HG03342 (cell line): ENCODE results near the gene ADGRV1.
"Not testable (repeated sequence)": the region's sequence is repeated elsewhere in the genome, so short reads cannot be mapped to it uniquely, and the experiment has no call there.

Source experiments
- ATAC-seq: cut with Tn5 transposase; IDR thresholded peaks from one replicate; pipeline ENCODE4 v1.9.1; 2021; ENCODE audit warnings: mild to moderate bottlenecking, moderate library complexity; ENCODE audit not compliant: unreplicated experiment

ADGRV1 gene

DNA sequence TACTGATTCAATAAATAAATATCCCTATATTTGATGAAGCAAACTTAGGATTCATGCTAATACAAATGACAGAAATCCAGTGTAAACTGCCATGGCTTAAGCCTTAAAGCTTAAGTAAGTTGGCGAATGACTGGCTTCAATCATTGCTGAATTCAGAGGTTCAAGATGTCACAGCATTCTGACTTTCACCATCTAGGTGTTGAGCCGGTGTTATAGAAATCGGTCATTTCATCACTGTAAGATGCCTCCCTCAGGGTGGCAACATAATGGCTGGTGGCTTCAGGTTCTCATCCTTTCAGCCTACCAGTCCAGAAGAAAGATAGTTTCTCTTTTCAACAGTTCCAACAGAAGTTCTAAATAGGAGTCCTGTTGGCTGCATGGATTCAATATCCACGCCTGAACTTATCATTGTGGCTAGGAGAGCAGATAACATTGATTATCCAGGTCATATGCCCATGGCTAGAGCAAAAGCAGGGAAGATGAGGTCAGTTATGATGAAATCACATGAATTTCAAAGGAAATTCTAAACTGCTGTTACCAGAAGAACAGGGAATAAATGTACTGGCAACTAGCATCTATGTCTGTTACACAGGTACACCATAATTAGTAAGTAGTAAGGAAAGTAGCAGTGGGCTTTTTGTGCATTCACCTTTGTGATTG, 460.2 kb downstream of the ADGRV1 start:
- no peak for ATAC-seq

DNA sequence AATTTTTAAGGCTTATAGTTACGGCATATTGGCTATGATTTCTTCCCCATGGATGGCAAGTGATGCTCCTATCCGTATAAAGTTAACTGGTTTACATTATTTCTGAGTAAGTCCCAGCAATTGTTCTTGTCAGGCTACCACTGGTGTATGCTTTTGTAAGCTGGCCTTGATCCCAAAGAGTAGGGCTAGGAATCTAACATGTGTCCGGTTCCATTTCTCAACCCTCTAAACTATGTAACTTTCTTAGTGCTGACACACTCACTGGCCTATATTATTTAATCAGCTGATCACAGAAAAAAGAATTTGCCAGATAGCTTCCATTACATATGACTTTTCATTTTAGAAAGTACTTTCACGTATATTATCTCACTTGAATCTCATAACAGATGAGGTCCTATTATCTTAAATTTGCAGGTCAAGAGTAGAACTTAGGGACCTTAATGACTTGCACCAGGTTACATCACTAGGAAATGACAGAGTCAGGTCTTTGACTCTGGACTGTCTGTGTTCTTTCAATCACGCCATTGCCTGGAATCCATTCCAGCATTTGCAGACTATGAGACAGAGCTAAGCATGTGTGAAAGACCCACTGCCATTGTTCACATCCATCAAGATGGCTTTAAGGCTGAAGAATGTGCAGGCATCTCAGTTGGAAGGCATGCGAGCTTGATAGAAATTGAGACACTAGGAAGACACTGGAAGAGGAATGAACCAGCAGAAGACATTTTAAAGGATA, 461.6 kb downstream of the ADGRV1 start:
- ATAC-seq, result no peak

DNA sequence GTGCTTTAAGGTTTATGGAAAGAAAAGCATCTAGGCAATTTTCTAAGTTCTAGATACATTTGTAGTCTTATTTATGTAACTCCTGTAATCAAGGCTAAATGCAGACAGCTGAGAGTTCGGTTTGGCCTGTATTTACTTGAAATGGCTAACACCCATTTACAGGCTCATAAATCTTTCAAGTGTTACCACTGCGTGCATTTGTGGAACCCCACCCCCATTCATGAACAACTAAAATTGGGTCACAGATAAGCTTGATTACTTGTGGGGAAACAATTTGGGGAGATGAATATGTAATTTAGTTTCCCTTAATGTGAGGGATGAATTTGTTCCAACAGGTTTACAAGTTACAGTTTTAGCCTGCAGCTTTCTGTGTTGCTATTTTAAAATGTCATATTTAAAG, 463.9 kb downstream of the ADGRV1 start:
- ATAC-seq, result no peak

DNA sequence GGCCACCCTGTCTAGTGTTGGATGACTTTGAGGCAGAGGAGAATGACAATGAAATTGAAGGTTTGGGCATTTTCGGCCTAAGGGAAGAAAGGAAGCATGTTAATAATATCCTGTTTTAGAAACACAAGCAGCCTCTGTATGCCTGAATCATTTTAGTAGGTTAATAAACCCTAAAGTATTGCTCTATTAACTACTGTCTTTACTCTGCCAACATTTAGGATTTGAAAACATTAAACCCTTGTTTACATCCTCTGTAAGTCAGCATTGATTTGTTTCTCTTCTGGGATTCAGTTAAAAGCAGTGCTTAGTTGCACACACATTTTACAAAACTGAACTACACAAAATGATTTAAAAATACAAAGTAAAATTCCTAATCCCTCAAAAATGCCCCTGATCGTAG, 465.6 kb downstream of the ADGRV1 start:
- ATAC-seq, result no peak

DNA sequence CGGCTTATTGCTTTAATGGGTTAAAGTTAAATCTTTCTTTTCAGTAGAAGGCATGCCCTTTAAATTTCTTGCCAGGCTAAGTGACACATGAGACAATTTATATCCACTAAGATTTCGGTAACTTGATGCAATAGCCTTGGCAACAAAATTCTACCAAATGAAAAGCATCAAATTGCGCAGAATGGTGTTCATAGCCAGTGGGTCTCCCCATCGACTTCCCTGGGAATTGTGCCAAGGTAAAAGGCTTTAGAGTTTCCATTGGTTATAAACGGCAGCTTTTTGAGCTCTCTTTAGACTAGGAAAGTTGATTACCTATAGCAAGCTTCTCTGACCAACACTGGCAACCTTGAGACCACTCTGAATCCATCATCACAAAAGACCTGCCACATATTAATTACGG, 466.1 kb downstream of the ADGRV1 start:
- ATAC-seq, result no peak

DNA sequence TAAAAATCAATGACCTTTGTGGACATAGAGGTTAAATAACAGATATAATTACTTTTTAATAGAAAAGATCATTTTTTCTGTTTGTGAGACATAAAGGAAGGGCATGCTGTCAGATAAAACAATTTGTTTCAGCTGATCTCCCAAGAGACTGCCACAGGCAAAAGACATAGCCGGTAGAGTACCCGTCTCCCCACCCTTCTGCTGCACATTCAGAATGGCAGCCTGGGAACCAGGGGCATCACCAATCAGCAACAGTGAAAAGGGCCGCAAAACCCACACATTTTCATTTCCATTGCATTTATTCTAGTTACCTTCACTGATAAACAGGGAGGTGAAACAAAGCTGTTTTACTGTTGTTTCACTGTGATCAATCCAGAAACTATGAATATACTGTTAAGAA, 466.9 kb downstream of the ADGRV1 start:
- ATAC-seq, result no peak

DNA sequence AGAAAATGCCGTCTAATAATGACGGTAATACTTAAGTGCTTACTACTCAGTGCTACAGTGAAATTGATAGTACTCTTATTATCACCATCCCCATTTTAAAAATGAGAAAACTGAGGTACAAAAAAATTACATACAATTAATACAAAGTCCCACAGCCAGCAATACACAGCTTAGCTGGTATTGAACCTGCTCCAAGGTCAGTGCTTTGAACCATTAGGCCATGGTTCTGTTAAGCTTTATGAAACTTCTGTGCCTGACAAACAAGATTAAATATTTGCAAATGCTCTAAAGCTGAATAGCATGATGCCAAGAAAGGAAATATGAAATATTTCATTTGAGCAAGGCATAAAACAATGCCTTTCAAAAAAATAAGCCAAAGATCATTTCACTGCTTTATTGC, 467.4 kb downstream of the ADGRV1 start:
- no peak for ATAC-seq

DNA sequence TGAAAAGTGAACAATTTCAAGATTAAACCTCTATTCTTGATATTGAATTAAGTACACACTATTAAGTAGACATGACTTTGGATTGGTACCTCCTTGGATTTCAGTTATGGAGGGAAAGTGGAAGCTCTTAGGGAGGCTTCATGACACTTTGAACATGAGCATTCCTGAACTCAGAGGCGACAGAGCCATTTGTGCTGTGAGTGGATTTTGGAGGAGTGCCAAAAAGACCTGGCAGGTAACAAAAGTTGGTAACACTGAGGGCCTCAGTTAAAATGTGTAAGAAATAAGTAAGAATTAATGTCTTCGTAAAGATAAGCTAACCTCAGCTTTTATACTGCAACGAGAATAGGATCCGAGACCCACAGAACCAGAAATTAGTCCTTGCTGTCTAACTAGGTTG, 467.9 kb downstream of the ADGRV1 start:
- no peak for ATAC-seq

DNA sequence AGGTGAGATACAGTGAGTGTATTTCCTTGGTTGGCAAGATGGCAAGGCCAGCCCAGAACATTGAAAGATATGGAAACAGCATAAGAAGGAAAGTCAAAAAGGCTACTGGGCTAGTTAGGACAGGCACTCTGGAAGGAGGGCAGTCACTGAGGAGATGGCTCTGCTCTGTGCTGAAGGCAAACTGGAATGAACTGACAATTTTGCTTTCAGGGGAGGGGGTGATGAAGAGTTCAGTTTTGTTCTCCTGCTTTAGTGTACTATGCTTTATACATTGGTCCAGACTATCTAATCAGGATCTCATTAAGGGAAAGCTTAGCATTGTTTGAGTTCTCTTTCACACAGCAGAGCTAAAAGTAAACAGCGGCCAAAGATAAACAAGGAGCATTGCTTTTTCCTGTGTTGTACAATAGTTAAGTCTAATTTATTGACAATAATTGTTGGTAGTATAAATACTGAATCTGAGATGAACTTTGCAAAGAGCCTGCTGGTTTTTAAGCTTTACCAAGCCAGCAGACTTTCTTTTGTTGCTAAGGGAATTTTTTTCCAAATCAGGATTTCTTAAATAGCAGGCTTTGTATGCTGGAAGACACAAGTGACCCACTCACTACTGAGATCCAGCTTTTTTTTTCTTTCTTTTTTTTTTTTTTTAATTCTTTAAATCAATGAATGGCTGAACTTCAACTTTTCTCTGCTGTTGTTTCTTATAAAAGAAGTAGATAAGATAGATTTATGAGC, 469.0 kb downstream of the ADGRV1 start:
- no peak for ATAC-seq

DNA sequence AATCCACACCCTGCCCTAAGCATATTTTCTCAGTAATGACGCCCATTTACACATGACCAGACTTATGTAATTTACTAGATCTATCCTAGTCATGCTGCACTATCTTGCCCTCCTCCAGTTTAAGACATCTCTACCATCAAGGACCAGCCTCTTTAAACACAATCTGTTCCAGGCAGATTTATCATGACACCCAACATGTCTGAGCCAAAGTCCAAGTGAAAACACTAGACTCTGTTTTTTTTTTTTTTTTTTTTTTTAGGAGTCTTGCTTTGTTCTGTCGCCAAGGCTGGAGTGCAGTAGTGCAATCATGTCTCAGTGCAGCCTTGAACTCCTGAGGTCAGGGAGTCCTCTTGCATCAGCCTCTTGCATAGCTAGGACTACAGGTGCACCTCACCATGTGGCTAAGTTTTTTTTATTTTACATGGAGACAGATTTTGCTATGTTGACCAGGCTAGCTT, 469.9 kb downstream of the ADGRV1 start:
- no peak for ATAC-seq

DNA sequence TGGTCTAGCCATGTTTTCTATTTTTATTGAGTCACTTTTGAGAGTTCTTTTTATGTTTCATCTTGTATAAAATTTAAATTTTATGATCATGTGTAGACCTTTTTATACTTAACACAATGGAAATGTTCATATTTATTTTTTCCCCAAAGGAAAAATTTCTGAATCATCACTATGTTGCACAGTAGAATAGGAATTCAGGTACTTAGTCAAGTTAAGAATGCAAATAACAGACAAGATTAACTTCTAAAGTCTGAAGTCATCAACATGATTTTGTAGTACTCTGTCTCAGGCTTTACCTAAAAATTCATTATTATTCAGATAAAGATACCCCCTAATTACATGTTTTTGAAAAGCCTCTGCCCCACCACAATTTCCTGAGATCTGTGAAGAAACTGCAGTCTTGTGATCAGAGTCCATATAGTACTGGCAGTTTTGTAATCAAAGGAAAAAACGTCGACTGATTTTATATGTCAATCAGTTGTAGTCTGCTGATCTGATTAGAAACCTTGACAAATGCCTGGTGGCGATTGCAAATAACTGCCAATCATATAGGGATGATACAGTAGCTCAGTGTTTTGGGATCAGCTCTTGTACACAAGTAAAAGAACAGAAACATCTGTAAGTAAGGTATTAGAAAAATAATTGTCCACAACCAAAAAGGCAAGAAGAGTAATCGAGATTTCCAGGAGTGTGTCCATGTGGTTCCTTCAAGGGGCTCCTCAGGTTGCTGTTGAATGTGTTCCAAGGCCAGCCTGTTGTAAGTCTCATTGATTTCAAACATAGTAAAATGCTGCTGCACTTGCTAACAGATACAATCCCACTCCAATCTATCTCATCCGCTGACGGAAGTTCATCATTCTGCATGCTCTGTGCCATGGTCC, 472.2 kb downstream of the ADGRV1 start:
- ATAC-seq, result no peak

DNA sequence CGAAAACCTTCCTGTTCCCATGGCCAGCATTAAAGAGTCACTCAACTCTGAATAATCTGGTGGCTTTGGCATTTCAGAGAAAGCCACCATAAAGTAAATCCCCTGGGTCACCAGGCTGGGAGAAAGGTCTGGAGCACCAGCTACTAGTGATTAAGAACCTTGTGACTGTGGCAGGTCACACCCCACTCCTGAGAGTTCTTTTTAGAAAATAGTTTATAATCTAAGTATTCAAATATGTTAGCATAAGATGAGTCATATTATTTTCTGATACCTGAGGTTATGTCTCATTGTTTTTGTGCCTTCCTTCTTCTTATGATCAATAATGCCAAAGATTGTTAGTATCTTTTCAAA, 472.8 kb downstream of the ADGRV1 start:
- no peak for ATAC-seq

DNA sequence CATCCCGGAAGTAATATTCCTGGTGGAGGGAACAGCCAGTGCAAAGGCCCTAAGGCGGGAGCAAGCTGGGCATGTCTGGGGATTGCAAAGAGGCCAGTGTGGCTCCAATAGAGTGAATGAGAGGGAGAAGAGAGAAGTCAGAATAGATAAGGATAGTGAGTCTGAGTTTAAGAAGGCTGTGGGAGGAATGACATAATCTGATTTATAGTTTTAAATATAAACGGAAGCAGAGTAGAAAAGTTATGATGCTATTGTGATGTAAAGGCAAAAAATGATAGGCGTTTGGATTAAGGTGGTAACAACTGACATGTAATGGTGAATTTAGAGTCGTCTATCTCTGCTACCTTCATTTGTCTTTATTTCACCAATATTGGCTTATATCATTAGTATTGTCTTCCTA, 473.5 kb downstream of the ADGRV1 start:
- ATAC-seq, result no peak

DNA sequence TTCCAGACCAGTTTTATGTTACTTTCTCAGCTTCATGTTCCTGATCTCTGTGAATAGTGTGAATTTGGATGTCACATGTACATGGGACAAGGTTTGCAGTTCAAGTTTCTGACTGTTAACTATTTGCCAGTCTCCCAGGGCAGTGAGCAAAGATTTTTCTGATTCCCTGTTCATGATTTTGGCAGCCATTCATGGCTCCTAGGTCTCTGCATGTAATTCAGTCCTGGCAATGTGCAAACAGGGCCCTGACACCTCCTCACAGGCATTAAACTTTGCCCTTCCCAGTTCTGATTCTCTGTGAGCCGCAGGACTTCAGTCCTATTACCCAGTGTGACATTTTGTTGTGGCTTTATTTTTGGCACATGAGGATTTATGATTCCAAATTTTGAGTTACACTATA, 474.8 kb downstream of the ADGRV1 start:
- no peak for ATAC-seq

DNA sequence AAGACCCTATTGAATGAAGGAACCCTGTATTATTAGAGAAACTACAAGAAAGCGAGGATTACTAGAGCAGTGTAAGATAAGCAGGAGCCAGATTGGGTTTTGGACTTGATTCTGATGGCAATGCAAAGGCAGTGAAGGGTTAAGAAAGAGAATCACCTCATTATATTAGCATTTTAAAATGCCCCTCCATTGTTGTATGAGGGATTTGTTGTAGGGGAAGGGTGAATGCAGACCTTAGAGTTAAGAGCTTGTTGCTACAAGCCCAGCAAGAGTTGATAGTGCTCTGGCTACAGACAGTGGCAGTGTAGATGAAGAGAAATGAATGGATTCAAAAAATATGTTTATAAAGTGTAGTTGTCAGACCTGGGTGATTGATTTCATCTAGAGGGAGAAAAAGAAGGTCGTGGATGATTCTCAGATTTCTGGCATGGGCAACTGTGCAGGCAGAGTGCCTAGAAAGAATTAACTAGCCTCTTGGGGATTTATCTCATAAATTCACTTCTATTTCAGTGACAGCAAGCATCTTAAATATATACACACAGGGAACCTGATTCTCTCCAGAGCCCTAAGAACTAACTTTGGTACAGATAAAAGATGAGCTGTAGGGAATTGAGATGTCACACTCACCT, 479.7 kb downstream of the ADGRV1 start:
- ATAC-seq, result no peak

DNA sequence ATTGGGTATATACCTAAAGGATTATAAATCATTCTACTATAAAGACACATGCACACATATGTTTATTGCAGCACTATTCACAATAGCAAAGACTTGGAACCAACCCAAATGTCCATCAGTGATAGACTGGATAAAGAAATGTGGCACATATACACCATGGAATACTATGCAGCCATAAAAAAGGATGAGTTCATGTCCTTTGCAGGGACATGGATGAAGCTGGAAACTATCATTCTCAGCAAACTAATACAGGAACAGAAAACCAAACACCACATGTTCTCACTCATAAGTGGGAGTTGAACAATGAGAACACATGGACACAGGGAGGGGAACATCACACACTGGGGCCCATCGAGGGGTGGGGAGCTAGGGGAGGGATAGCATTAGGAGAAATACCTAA, 482.5 kb downstream of the ADGRV1 start:
- not testable (repeated sequence) for ATAC-seq

DNA sequence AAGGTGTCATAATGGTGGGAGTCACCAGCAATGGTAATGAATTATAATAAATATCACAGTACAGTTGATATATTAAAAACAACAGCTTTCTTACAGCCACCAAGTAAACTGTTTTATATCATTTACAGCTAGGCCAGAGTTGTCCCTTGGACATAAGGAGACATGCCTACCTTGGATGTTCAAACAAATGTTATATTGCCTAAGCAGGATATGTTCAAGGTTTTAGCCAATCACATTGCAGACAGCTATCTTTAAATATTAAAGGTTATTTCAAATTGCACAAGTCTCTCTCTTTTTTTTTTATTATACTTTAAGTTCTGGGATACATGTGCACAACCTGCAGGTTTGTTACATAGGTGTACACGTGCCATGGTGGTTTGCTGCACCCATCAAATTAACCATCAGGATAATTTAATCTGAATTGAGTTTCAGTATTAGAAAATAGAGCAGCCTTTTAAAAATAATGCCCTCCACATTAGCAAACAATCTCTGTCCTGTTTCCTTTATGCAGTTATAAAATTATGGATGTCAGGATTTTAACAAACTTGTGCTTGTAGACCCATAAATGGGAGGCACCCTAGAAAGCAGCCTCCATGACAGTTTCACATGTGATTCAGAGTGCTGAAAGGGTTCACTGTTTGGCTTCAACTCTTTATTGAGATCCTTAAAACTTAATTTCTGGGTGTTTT, 483.8 kb downstream of the ADGRV1 start:
- no peak for ATAC-seq

DNA sequence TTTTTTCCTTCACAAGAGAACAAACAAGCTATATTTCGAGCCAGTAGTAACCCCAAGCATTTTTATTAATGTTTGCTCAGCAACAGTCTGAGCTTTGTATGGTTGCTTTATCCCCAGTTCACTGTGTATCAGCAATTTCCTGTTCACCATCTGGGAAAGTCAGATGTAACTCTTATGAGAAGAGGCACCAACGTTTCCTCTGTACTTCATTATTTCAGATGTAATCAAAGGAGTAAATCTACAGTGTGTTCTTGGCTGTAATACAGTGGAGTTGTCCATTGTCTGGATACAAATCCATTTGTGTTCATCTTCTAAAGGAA, 484.3 kb downstream of the ADGRV1 start:
- ATAC-seq, result no peak

DNA sequence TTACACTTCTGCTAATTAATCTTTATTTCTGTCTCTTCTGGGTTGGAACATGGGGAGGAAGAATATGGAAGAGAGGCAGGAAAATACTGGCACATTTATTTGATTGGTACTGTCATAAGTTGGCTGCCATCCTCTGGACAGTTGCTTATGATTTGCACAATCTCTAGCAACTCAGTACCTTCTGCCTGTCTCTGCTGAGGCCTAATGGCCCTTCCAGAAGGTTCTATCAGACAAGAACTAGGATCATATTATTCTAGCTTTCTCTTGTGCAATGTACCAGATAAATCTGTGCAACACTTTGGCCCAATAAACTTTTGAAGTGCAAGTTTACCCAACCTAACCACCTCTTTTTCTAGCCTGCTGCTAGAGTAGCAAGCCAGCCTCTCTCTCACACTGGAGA, 489.5 kb downstream of the ADGRV1 start:
- ATAC-seq, result no peak

DNA sequence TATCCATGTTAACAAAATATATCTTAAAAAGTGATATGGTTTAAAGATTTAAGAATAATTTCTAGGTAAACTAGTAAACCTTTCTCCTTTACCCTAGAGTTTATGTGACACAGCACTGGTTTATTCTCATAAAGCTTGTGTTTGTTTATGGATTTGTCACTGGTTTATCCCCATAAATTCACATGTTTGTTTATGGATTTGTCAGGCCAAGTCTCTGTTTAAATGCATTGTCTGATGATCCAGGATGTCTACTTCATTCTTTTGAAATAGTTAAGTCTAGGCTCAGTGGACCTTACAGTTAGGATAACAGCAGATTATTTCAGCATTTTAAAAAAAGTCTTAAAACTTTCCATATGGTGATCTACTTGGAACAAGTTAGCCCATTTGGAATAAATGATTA, 490.5 kb downstream of the ADGRV1 start:
- ATAC-seq, result no peak
